Osteocyte (in vitro differentiated cells): ENCODE measurements around the gene M1AP. TPM values are rescaled to one million over a fixed set of nuclear protein-coding genes. Genes with fewer than 3 reads are reported as not detected.

Experiments
- DNase-seq: peaks from one replicate; pipeline ENCODE4 v3.0.0; 2021; ENCODE audit warnings: mixed read lengths; ENCODE audit not compliant: unreplicated experiment; ENCODE audit errors: extremely low spot score
- H3K27ac Mint-ChIP-seq: one replicate; pipeline ENCODE4 v1.8.0; 2021; ENCODE audit warnings: mild to moderate bottlenecking, mixed read lengths; ENCODE audit not compliant: unreplicated experiment
- H3K27me3 Mint-ChIP-seq: one replicate; pipeline ENCODE4 v1.8.0; 2021; ENCODE audit warnings: mixed read lengths; ENCODE audit not compliant: unreplicated experiment
- H3K36me3 Mint-ChIP-seq: one replicate; pipeline ENCODE4 v1.8.0; 2021; ENCODE audit warnings: mixed read lengths; ENCODE audit not compliant: unreplicated experiment
- H3K4me1 Mint-ChIP-seq: one replicate; pipeline ENCODE4 v1.8.0; 2021; ENCODE audit warnings: mixed read lengths; ENCODE audit not compliant: unreplicated experiment
- H3K4me3 Mint-ChIP-seq: one replicate; pipeline ENCODE4 v1.8.0; 2021; ENCODE audit warnings: mild to moderate bottlenecking, moderate library complexity, mixed read lengths; ENCODE audit not compliant: unreplicated experiment
- H3K9me3 Mint-ChIP-seq: one replicate; pipeline ENCODE4 v1.8.0; 2021; ENCODE audit warnings: mixed read lengths; ENCODE audit not compliant: unreplicated experiment
- total RNA-seq: library from RNA; stranded (reverse); gene quantifications from 2 replicates; pipeline ENCODE4 v1.2.1, GENCODE V29; 2021
- TF ChIP-seq, protein P1 (sequence below): fragments of 200-600 bp; sonication (generic); IDR thresholded peaks from 2 replicates; pipeline ENCODE4 v1.5.0; 2021; ENCODE audit warnings: antibody characterized with exemption, mild to moderate bottlenecking, moderate library complexity

Gene M1AP
- total RNA-seq, 1 donor from 2014 or later, result not detected

- Mint-ChIP-seq H3K36me3 (peaks cover 9% of the 10 kb centered on the region), H3K4me3 (no peak overlapping the region), H3K27ac (no peak overlapping the region), H3K4me1 (peaks cover 35% of the 10 kb centered on the region), H3K27me3 (peaks cover 50% of the 10 kb centered on the region), H3K9me3 (no peaks in the 10 kb centered on the region)
- TF ChIP-seq, protein P1, sequence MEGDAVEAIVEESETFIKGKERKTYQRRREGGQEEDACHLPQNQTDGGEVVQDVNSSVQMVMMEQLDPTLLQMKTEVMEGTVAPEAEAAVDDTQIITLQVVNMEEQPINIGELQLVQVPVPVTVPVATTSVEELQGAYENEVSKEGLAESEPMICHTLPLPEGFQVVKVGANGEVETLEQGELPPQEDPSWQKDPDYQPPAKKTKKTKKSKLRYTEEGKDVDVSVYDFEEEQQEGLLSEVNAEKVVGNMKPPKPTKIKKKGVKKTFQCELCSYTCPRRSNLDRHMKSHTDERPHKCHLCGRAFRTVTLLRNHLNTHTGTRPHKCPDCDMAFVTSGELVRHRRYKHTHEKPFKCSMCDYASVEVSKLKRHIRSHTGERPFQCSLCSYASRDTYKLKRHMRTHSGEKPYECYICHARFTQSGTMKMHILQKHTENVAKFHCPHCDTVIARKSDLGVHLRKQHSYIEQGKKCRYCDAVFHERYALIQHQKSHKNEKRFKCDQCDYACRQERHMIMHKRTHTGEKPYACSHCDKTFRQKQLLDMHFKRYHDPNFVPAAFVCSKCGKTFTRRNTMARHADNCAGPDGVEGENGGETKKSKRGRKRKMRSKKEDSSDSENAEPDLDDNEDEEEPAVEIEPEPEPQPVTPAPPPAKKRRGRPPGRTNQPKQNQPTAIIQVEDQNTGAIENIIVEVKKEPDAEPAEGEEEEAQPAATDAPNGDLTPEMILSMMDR, result no peak
- no peak for DNase-seq
Measured at GRCh38 chr2:74510272-74510671, 137.9 kb downstream of the M1AP start.

DNA sequence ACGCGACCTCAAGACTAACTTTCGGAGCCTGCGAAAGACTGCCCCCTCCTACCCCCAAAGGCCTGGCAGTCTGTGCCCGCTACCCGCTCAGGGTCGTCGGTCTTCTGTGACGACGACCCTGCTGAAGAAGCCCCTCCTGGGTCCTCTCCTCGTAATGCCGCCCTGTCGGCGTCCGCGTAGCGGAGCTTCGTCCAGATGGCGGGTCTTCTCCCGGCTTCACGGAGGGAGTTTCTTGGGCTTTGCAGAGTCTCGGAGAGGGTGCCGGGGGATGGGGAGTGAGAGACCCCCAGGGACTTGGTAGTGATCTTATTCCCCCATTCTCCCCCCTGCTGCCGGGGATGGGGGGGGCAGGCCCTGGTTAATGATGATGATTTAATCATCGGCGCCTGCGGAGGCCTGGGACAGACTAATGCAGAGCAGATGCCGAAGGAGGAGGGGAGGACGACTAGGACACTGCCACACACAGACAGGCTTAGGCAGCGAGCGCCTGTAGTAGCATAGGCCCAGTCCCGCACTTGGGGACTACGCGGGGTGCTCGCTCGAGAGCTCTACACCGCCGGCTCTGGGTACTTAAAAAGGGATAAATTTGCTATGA, 140.1 kb downstream of the M1AP start:
- Mint-ChIP-seq H3K4me1 (peaks cover 52% of the 10 kb centered on the region), H3K9me3 (no peaks in the 10 kb centered on the region), H3K36me3 (peaks cover 20% of the 10 kb centered on the region), H3K27me3 (peaks cover 41% of the 10 kb centered on the region), H3K27ac (peak overlapping the region; percentile 100), H3K4me3 (peak overlapping the region; percentile 98)
- TF ChIP-seq, protein P1, result no peak
- DNase-seq, result no peak

Other genes starting within 250 kb of the M1AP start
- 2.4 and 2.8 TPM in 2 replicates for gene C2orf81, start 226.7 kb downstream of the M1AP start, total RNA-seq
- gene WDR54, start 226.6 kb downstream of the M1AP start, total RNA-seq, result 15.8 and 16.2 TPM in 2 replicates
- gene RTKN, start 206.4 kb downstream of the M1AP start, total RNA-seq, result 19.1 and 22.1 TPM in 2 replicates
- 34.9 and 41.9 TPM in 2 replicates for gene INO80B, start 193.2 kb downstream of the M1AP start, total RNA-seq
- gene WBP1, start 189.9 kb downstream of the M1AP start, total RNA-seq, result 86.3 and 96.1 TPM in 2 replicates
- 55.9 and 59.5 TPM in 2 replicates for gene MOGS, start 182.9 kb downstream of the M1AP start, total RNA-seq
- 61.5 and 67.5 TPM in 2 replicates for gene MRPL53, start 175.7 kb downstream of the M1AP start, total RNA-seq
- 20.6 TPM in 2 replicates for gene CCDC142, start 165.3 kb downstream of the M1AP start, total RNA-seq
- 24.2 and 24.3 TPM in 2 replicates for gene TTC31, start 165.2 kb downstream of the M1AP start, total RNA-seq
- gene LBX2, start 148.7 kb downstream of the M1AP start, total RNA-seq, result 1.0 and 1.1 TPM in 2 replicates
- 32.2 and 32.5 TPM in 2 replicates for gene PCGF1, start 140.6 kb downstream of the M1AP start, total RNA-seq
- gene TLX2, start 133.9 kb downstream of the M1AP start, total RNA-seq, result not detected in 2 replicates
- gene DQX1, start 122.1 kb downstream of the M1AP start, total RNA-seq, result 0.26 and 0.32 TPM in 2 replicates
- gene AUP1, start 118.6 kb downstream of the M1AP start, total RNA-seq, result 96.3 and 97.1 TPM in 2 replicates
- 32.0 and 32.3 TPM in 2 replicates for gene HTRA2, start 118.4 kb downstream of the M1AP start, total RNA-seq
- 58.1 and 62.1 TPM in 2 replicates for gene LOXL3, start 94.4 kb downstream of the M1AP start, total RNA-seq
- 15.8 and 17.7 TPM in 2 replicates for gene DOK1, start 93.6 kb downstream of the M1AP start, total RNA-seq
- gene SEMA4F, start 5.9 kb upstream of the M1AP start, total RNA-seq, result 12.1 and 14.2 TPM in 2 replicates
- gene HK2, start 185.8 kb upstream of the M1AP start, total RNA-seq, result 13.8 and 14.1 TPM in 2 replicates